PC-3 (cell line): ENCODE measurements around the gene EPHB3.

Experiments used
- CTCF ChIP-seq: fragments of 300-600 bp; sonication (generic); conservative IDR thresholded peaks from 2 replicates; pipeline ENCODE4 v1.5.1; 2017; ENCODE audit warnings: antibody characterized with exemption, low read depth, mild to moderate bottlenecking, low read length
- EZH2 ChIP-seq: fragments of 300-600 bp; sonication (generic); IDR thresholded peaks from one replicate; pipeline ENCODE4 v1.6.1; 2017; ENCODE audit warnings: antibody characterized with exemption, mild to moderate bottlenecking, low read length; ENCODE audit not compliant: unreplicated experiment
- EZH2phosphoT487 ChIP-seq: fragments of 300-600 bp; sonication (generic); IDR thresholded peaks from 2 replicates; pipeline ENCODE4 v1.6.1; 2018; ENCODE audit warnings: mild to moderate bottlenecking, antibody characterized with exemption, low read length, borderline replicate concordance

- TF ChIP-seq EZH2phosphoT487 (no peak), EZH2 (no peak), CTCF (no peak)
Measured at GRCh38 chr3:184563561-184563925, 2.0 kb downstream of the EPHB3 start.
